Fibroblast of the aortic adventitia (primary cell): ENCODE results near the gene NHERF2. TPM values are rescaled to one million over a fixed set of nuclear protein-coding genes. Genes with fewer than 3 reads are reported as not detected.

ENCODE experiments used
- DNase-seq: peaks from one replicate; pipeline ENCODE4 v3.0.0-alpha.2; 2010; ENCODE audit warnings: low read depth
- H3K4me3 ChIP-seq: 2 replicates; pipeline ENCODE4 v1.5.1; 2011; ENCODE audit warnings: low read depth, mild to moderate bottlenecking, control low read depth, low read length, moderate library complexity
- total RNA-seq: library from RNA; depleted of rRNA; stranded (reverse); fragments of >200 nt; gene quantifications from 2 replicates; pipeline ENCODE4 v1.2.3, GENCODE V29; 2012; ENCODE audit warnings: low replicate concordance
- TF ChIP-seq, protein P1 (sequence below): IDR thresholded peaks from 2 replicates; pipeline ENCODE4 v1.5.1; 2011; ENCODE audit warnings: mild to moderate bottlenecking, low read length, control low read depth, inconsistent platforms; ENCODE audit not compliant: insufficient read depth

Gene NHERF2
- total RNA-seq, 1 donor = 26.3 TPM

DNA sequence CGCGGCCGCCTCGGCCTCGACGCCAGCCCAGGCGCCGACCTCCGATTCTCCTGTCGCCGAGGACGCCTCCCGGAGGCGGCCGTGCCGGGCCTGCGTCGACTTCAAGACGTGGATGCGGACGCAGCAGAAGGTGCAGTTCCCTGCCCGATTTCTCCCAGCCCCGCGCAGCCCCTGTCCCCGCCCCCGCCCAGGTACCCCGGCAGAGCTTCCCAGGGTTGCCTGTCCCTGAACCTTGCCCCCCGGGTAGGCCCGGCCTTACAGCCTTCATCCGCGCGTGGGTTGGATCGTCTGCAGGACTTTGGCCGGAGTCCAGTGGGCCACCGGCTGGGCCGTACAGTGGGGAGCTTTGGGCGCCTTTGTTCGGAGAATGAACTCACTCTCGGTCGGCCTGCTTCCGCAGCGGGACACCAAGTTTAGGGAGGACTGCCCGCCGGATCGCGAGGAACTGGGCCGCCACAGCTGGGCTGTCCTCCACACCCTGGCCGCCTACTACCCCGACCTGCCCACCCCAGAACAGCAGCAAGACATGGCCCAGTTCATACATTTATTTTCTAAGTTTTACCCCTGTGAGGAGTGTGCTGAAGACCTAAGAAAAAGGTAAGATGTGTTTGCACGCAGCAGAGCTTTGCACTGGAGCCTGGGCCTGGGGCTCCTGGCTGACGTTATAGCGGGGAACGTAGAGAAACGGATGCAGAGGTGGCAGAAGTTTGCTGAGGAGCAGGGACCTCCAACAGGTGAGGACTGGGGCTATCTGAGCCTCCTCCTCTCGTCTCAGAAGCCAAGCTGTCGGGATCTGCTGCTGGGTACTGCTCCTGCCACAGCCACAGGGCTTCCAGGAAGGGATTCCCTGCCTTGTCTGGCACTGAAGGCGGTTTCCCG, 42.1 kb upstream of the NHERF2 start:
- TF ChIP-seq, protein P1, sequence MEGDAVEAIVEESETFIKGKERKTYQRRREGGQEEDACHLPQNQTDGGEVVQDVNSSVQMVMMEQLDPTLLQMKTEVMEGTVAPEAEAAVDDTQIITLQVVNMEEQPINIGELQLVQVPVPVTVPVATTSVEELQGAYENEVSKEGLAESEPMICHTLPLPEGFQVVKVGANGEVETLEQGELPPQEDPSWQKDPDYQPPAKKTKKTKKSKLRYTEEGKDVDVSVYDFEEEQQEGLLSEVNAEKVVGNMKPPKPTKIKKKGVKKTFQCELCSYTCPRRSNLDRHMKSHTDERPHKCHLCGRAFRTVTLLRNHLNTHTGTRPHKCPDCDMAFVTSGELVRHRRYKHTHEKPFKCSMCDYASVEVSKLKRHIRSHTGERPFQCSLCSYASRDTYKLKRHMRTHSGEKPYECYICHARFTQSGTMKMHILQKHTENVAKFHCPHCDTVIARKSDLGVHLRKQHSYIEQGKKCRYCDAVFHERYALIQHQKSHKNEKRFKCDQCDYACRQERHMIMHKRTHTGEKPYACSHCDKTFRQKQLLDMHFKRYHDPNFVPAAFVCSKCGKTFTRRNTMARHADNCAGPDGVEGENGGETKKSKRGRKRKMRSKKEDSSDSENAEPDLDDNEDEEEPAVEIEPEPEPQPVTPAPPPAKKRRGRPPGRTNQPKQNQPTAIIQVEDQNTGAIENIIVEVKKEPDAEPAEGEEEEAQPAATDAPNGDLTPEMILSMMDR = no peak
- DNase-seq = no peak
- peak overlapping the region; percentile 76 for H3K4me3 ChIP-seq

DNA sequence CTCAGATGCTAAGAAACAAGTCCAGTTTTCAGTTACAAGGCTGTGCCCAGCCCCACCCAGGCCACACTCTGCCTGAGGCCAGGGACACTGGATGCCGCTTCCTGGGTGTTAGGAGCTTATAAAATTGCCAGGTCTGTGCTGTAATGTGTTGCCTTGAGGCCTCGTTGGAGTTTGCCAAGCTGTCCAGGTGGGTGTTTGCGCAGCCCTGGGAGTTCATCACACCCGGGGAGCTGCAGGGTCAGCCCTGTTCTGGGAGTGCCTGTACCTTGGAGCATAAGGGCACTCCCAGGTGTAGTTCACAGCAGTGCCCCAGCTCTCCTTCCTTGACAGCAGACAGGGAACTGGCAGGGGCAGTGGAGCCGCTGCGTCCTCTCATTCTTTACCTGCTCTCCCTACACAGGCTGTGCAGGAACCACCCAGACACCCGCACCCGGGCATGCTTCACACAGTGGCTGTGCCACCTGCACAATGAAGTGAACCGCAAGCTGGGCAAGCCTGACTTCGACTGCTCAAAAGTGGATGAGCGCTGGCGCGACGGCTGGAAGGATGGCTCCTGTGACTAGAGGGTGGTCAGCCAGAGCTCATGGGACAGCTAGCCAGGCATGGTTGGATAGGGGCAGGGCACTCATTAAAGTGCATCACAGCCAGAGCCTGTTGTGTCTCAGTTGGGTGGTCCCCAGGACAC, 41.1 kb upstream of the NHERF2 start:
- TF ChIP-seq, protein P1 = no peak
- peak overlapping the region; percentile 76 for H3K4me3 ChIP-seq
- no peak for DNase-seq

DNA sequence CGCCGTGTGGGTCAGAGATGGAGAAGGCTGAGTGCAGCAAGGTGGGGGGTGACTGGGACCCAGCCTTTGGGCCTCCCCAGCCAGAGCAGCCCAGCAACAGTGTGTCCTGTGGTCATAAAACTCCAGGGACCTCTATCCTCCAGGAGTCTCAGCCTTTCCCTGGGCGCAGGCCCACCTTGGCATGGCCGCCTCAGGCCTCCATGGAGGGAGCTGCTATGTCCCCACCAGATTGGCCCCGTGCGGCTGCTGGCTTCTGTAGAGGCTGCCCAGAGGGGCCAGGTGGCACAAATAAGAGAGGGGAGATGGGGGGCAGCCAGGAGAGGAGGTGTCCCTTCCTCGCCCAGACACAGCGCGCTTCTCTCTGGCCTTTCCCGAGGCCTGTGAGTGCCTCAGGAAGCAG, 39.5 kb upstream of the NHERF2 start:
- no peak overlapping the region for H3K4me3 ChIP-seq
- TF ChIP-seq, protein P1 = no peak
- no peak for DNase-seq

DNA sequence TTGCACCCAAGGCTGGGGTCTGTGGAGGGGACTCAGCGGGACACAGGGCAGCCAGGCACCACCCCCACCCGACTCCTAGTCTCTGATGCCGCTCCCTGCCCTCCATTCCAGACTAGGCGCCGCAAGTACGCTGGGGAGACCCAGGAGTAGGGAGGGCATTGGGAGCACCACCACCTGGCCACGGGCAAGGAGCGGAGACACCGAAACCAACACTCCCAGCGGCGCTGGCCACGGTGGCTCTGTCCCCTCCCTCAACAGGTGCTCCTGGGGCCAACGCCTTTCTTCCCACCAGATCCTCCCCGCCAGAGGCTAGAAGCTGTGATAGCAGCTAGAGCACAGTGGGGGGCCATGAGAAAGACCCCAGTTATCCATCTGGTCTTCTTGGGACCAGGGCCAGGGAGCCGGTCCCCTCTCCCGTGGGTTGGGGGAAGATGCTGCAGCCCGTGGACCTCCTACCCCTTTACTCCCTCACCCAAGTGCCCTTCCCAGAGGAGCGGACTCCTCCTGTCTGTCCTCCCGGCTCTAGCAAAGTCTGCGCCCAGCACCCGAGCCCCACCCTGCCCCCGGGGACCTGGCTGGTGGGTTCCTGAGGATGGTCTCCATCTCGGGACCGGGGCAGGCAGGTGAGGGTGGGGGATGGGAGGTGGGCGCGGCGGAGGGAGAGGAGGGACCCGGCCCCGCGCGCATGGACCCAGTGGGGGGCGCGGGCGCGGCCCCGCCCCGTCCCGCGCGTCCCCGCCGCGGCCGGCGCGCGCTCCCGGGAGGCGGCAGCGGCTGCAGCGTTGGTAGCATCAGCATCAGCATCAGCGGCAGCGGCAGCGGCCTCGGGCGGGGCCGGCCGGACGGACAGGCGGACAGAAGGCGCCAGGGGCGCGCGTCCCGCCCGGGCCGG, 37.2 kb upstream of the NHERF2 start, which contains the start of gene SYNGR3:
Gene SYNGR3 (plus strand): TSS at position 762 of the 892 bp plus-strand sequence. CDS start 133 bp downstream, outside the sequence.
- TF ChIP-seq, protein P1 = no peak
- no peak for DNase-seq

DNA sequence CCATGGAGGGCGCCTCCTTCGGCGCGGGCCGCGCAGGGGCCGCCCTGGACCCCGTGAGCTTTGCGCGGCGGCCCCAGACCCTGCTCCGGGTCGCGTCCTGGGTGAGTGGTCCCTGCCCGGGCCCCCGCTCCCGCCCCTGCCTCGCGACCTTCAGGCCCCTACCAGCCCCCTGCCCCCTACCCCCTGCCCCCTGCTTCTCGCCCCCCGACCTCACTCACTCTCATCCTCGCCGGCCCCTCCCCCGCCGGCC, 36.7 kb upstream of the NHERF2 start:
- TF ChIP-seq, protein P1 = no peak
- DNase-seq = no peak

More for the DNA sequence above, 37.2 kb upstream of the NHERF2 start, which contains the start of gene SYNGR3:
- peak within 1 kb of the TSS; percentile 41 for H3K4me3 ChIP-seq

DNA sequence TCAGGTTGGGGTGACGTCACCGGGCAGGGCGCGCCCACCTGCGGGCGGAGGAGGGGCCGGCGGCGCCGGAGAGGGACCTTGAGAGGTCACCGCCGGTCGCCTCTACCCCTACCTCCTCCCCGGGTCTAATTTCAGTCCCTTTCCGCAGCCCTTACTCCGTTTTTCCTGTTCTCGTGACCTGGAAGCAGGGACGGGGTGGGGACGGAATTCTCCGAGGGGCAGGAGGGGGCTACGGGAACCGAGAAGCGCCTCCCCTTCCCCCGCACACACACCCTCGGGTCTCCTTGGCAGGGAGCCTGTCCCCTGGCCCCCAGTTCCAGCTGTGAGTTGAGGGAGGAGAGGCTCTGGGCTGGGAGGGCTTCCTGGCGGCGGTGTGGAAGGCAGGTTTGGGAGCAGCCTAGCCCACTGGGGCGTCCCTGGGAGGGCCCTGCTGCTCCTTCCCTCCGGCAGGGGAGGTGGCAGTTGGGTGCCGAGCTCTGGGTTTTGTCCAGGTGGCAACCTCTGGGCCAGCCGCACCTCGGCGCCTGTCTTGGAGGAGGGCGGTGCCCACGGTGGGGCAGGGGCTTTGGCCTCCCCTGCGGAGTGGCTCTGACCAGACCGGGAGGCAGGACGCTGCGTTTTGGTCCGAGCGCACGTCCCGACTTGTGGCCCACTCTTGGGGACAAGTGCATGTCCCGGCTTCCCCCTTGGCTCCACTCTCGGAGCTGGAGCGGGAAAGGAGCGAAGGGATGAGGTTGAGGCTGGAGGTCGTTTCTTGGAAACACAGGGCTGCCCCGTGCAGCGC, 36.2 kb upstream of the NHERF2 start:
- DNase-seq = no peak
- H3K4me3 ChIP-seq = peak overlapping the region; percentile 28
- TF ChIP-seq, protein P1 = no peak

More for the DNA sequence above, 36.7 kb upstream of the NHERF2 start:
- H3K4me3 ChIP-seq = peak overlapping the region; percentile 41
